ENCODE measurements around the gene SLC1A3.

- TF ChIP-seq TAF1 (IDR thresholded peaks at IDR 0.05; ENCODE audit: low read depth): no peak
- no peak for TF ChIP-seq FOXM1 (IDR thresholded peaks at IDR 0.05; ENCODE audit: borderline replicate concordance, low read depth)
- TF ChIP-seq REST (IDR thresholded peaks at IDR 0.05; ENCODE audit: low read depth): no peak
- no peak for TF ChIP-seq USF1 (IDR thresholded peaks at IDR 0.05)
- no peak for TF ChIP-seq TEAD4 (IDR thresholded peaks at IDR 0.05)
- TF ChIP-seq RAD21 (IDR thresholded peaks at IDR 0.05; ENCODE audit: low read depth): no peak
- no peak for TF ChIP-seq CREB1 (IDR thresholded peaks at IDR 0.05; ENCODE audit: low read depth)
- no peak for TF ChIP-seq CEBPB (IDR thresholded peaks at IDR 0.05)
- no peak for TF ChIP-seq YY1 (IDR thresholded peaks at IDR 0.05; ENCODE audit: low read depth)
- TF ChIP-seq ZBTB7A (IDR thresholded peaks at IDR 0.05; ENCODE audit: low read depth): no peak
- no peak for TF ChIP-seq EP300 (IDR thresholded peaks at IDR 0.05; ENCODE audit: borderline replicate concordance)
- no peak for TF ChIP-seq EGR1 (IDR thresholded peaks at IDR 0.05)
Observed at GRCh38 chr5:36689225-36689624, 82.8 kb downstream of the SLC1A3 start.
